ENCODE data around the gene PDC.

- TF ChIP-seq EZH2 (IDR thresholded peaks at IDR 0.05; ENCODE audit: borderline replicate concordance, low read length) (no peak), CTCF (IDR thresholded peaks at IDR 0.05; ENCODE audit: low read length) (no peak)
Measured at GRCh38 chr1:186494832-186495271, 33.9 kb upstream of the PDC start.

Measured in OCI-LY1 (cell line).